ENCODE results near the gene PUM2.

DNA sequence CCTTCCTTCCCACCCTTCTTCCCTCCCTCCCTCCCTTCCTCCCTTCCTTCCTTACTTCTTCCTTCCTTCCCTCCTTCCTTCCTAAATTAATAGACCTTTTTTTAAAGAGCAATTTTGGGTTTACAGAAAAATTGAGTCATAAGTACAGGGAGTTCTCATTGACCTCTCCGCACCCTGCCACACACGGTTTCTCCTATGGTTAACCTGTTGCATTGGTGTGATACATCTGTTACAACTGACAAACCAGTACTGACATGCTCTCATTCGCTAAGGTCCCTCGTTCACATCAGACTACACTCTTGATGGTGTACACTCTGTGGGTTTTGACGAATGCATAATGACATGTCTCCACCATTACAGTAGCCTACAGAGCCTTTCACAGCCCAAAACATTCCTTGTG lies 114.1 kb downstream of the PUM2 start:
- TF ChIP-seq EZH2 (IDR thresholded peaks at IDR 0.05) (no peak), POLR2AphosphoS5 (IDR thresholded peaks at IDR 0.05; ENCODE audit: borderline replicate concordance, low read depth, low read length) (no peak), FOXP2 (optimal IDR thresholded peaks at IDR 0.05; ENCODE audit: control extremely low read depth, extremely low read length, insufficient read depth) (no peak)
